CD4-positive, alpha-beta T cell treated with Interferon gamma for 1 hour (primary cell): ENCODE measurements around the gene AKR1C3.
"Not testable (repeated sequence)": the region's sequence is repeated elsewhere in the genome, so short reads cannot be mapped to it uniquely, and the experiment has no call there.

Experiments used
- DNase-seq: peaks from one replicate; pipeline ENCODE4 v3.0.0-alpha.2; 2020

Gene AKR1C3

GRCh38 chr10:5089865-5090264 lies 4.3 kb upstream of the AKR1C3 start:
- DNase-seq, result no peak

DNA sequence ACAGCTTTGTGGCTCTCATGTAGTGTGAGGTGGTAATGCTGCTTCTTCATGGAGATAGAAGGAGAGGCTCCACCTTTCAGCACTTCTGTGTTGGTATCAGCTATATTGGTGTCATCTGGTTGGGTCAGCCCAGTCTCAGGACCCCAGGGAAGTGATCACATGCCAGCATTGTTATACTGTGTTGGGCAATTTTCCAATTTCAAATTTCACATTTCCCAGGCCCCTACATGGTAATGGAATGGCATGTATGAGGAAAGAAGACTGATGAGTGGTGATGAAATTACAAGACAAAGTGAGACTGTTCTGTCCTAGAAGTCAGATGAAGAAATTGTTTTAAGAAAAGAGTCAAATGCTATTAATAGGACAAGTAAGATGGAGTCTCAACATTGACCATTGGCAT lies 3.7 kb upstream of the AKR1C3 start:
- DNase-seq, result no peak

DNA sequence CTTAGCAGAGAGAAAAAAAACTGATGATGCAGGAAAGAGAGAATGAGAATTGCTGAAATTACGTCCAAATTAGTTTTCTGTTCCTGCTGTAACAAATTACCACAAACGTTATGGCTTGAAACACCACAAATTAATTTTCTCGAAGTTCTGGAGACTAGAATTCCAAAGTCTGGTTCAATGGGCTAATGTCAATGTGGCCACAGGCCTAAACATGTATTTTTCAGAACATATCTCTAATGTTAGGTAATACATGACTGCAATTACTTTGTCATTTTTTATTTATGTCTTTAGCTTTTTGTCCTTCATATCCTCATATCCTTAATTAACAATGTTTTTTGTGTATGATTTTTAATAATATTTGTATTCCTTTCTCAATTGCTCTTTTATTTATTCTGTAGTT lies 3.0 kb upstream of the AKR1C3 start:
- no peak for DNase-seq

DNA sequence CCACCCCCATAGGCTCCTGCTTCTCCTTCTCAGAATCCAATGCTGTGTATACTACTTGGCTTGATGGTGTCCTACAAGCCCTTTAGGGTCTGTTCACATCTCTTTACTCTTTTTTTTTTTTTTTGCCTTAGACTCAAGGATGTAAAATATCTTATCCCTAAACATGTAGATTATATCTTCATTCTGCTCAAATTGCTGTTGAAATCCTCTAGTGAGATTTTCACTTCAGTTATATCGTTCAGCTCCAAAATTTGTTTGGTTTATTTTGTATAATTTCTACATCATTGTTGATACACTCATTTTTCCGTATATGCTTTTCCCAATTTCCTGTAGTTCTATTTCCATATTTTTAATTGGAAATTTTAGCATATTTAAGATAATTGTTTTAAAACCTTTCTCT lies 1.8 kb upstream of the AKR1C3 start:
- no peak for DNase-seq

- DNase-seq, result no peak
Observed at GRCh38 chr10:5092848-5093790, 1.1 kb upstream of the AKR1C3 start.

DNA sequence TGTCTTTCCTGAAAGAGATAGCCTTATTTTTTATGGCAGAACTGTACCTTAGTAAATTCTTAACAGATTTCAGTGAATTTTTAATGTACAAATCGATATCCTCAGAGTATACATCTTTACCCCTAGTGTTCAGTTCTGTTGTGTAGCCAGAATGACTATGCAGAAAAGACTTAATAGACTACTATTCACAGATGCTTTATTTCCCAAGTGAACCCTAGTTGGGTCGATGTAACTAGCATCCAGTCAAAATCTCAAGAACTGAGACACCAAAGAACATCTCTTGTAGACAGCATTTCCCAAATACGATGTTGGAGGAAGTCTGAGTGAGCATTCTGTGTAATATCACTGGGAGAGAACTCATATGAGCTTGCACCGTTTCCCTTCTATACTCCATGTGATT lies 1.5 kb downstream of the AKR1C3 start:
- no peak for DNase-seq

GRCh38 chr10:5096108-5096507 lies 1.9 kb downstream of the AKR1C3 start:
- DNase-seq, result no peak

DNA sequence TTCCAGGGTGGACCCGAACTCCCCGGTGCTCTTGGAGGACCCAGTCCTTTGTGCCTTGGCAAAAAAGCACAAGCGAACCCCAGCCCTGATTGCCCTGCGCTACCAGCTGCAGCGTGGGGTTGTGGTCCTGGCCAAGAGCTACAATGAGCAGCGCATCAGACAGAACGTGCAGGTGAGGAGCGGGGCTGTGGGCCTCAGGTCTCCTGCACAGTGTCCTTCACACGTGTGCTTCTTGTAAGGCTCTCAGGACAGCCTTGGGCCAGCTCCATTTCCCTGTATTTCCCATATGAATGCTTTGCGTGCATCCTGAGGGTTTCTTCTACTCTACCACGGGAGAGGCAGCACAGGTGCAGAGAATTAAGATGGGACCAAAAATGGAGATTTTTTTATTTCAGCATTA lies 8.3 kb downstream of the AKR1C3 start:
- DNase-seq, result not testable (repeated sequence)

GRCh38 chr10:5103481-5103880 lies 9.3 kb downstream of the AKR1C3 start:
- DNase-seq, result no peak

DNA sequence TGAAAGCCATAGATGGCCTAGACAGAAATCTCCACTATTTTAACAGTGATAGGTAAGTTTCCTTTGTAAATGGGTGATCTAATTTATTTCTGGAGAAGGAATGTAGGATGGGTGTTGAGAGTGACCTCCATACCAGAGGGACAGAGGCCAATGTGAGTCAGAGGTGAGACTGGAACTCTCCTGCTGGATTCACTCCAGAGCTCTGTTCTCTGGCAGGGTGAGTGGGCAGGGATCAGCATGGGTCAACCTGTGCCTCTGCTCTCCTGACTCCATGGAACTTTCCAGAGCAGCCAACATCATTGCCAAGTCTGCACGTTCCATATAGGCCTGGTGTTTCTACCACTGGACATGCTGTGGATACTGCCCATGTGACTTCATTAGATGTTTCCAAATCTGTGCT lies 11.4 kb downstream of the AKR1C3 start:
- no peak for DNase-seq

- no peak for DNase-seq
Observed at GRCh38 chr10:5106553-5106952, 12.3 kb downstream of the AKR1C3 start.

DNA sequence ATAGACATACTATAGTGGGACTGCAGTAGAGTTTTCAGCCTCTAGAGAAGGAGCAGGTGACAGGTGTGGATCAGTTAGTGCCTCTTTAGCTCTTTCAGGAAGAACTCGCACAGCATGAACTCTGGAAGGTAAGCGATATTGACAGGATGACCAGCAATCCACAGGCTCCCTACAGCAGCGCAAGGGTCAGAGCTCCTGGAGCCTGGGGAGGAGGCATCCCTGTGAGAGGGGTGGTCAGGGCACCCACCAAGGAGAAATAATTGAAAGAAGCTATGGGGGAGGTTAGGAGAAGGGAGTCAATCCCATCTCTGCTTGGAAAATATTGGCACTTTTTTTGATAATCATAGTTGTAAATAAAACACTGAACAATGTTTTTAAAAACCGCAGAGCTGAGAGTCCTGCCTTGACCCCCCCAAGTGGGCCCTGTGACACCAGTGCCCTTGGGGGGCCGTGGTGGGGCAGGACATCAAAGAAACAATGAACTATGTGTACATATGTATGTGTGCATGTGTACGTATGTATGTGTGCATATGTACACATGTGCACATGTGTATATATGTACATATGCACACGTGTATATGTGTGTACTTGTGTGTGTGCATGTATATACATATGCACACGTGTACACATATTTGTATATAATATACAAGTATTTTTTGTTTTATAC lies 13.8 kb downstream of the AKR1C3 start:
- DNase-seq, result no peak

DNA sequence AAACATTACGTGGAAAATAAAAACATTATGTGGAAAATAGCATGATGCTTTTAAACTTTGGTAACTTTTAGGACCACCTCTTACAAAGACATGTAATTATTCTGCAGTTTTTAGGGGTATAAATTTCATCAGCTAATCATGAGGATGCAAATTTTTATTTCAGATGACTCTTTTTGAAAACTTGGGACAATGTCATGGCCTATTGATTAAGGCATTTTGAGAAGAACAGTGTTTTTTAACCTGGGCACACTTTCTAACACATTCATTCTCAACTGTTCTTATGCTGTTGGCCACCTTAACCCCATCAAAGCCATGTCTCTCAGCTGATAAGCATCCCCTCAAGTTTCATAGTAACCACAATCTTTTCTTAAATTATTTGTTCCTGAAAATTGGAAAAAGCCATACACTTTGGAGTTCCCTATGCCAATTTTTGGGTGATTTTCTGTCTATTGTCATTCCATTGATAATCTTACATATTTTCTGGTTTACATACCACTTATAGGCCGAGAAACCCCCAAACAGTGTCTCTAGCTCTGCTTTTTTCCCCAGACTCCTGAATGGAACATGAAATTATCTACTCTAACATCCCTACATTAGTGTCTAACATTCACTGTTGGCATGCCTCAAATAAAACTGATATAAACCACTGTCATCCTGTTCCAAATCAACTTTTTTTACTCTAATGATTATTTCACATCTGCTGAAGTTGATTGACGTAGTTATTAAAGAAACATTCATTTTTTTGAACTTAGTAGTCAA lies 14.6 kb downstream of the AKR1C3 start:
- no peak for DNase-seq

GRCh38 chr10:5109861-5110260 lies 15.6 kb downstream of the AKR1C3 start:
- not testable (repeated sequence) for DNase-seq

- DNase-seq, result no peak
Observed at GRCh38 chr10:5116621-5117020, 22.4 kb downstream of the AKR1C3 start.

- DNase-seq, result no peak
Observed at GRCh38 chr10:5117026-5117425, 22.8 kb downstream of the AKR1C3 start.

- DNase-seq, result not testable (repeated sequence)
Observed at GRCh38 chr10:5119997-5120396, 25.8 kb downstream of the AKR1C3 start.

GRCh38 chr10:5123886-5124285 lies 29.7 kb downstream of the AKR1C3 start:
- no peak for DNase-seq

- DNase-seq, result no peak
Observed at GRCh38 chr10:5125315-5126044, 31.3 kb downstream of the AKR1C3 start.

DNA sequence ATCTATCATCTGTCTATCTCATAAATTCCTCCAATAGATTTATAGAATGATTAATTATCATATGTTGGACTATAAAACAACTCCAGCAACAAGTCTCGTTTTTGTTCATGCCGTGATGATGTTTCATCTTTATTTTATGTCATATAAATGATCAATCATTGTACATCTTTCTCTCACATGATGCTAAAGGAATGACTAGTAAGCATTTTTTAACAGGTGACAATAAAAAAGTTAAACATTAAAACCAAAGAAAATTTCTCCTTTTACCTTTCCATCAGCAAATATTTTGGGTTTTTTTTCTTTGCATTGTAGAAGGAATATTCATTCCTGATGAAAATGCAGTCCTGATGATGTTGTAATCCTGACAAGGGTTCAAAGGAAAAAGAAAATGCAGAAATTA lies 41.4 kb downstream of the AKR1C3 start:
- DNase-seq, result no peak

GRCh38 chr10:5136468-5137087 lies 42.4 kb downstream of the AKR1C3 start:
- no peak for DNase-seq

GRCh38 chr10:5137699-5138098 lies 43.5 kb downstream of the AKR1C3 start:
- DNase-seq, result not testable (repeated sequence)
